ENCODE results near the gene PYM1.
"Not testable (repeated sequence)": the region's sequence is repeated elsewhere in the genome, so short reads cannot be mapped to it uniquely, and the experiment has no call there.

PYM1 gene

DNA sequence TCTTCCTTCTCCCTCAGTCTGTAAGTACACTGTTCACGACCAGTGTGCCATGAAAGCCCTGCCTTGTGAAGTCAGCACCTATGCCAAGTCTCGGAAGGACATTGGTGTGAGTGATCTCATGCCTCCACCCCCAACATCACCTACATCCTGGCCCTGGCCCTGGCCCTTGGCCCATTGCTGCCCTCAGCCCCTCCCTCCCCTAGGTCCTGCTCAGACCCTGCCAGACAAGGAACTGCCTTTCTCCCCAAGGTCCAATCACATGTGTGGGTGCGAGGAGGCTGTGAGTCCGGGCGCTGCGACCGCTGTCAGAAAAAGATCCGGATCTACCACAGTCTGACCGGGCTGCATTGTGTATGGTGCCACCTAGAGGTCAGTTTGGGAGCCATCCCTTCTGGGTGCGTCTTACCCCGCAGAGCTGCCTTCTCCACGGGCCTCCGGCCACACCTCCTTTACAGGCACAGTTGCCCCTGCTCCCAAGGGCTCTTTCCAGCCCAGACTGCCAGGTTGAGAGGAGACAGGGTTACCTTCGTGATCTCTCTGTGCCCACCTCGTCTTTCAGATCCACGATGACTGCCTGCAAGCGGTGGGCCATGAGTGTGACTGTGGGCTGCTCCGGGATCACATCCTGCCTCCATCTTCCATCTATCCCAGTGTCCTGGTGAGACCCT, 12.5 kb upstream of the PYM1 start:
- DNase-seq (ENCODE audit: low read depth in 2 of 2): peak; percentile 65 to 74

DNA sequence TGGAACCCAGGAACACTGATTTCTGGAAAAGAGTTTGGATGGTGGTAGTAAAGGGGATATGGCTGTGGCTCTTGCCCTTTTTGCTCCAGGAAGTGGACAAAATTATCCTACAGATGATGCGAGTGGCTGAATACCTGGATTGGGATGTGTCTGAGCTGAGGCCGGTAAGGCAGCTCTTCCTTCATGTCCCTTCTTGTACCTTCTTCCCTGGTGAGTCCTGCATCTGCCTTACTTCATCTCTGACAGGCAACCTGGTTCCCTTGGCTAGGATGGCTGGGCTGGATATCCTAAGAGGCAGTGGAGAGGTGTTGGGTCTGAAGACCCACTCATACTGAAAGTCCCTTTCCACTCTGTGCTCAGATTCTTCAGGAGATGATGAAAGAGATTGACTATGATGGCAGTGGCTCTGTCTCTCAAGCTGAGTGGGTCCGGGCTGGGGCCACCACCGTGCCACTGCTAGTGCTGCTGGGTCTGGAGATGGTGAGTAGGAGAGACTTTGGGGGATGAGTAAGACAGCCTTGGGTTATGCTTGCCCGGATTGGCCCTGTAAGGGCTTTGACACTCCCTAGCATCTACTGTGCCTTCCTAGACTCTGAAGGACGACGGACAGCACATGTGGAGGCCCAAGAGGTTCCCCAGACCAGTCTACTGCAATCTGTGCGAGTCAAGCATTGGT, 11.3 kb upstream of the PYM1 start:
- no peak for DNase-seq (ENCODE audit: low read depth in 2 of 2)

DNA sequence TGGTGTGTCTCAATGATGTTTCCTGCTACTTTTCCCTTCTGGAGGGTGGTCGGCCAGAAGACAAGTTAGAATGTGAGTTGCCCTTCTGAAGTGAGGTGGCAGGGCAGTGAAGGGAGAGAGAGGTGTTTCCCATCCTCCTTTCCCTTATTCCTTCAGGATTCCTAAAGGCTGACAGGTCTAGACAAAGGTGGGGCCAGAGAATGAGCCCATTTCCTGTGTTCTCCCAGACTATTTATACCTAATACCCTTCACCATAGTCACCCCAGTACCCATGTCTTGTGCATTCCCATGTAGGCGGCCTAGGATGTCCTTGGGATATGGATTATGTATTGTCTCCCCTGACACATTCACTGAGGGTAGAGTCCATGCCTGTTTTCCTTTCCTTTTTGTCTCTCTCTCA, 10.3 kb upstream of the PYM1 start:
- DNase-seq (ENCODE audit: low read depth in 2 of 2): no peak

GRCh38 chr12:55935738-55936151, 8.1 kb upstream of the PYM1 start:
- DNase-seq (ENCODE audit: low read depth in 2 of 2): no peak

DNA sequence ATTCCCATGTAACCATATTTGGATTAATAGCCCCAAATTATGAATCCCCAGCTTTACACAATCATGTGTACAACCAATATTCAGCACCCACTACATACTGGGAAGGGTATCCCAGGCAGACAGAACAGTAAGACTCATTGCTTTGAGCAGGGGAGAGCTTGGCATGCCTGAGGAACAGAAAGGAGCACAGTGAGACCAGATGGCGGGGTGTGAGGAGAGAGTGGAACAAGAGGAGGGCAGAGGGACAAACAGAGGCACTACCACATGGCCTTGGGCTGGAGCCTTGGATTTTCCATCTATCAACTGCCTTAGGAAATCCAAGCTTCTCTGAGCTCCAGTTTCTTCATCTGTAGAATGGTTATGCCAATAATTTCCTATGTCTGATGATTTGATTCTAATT, 7.1 kb upstream of the PYM1 start:
- DNase-seq (ENCODE audit: low read depth in 2 of 2): no peak

- no peak for DNase-seq (ENCODE audit: low read depth in 2 of 2)
Measured at GRCh38 chr12:55933799-55934742, 6.4 kb upstream of the PYM1 start.

- no peak for DNase-seq (ENCODE audit: low read depth in 2 of 2)
Measured at GRCh38 chr12:55933169-55933798, 5.6 kb upstream of the PYM1 start.

- DNase-seq (ENCODE audit: low read depth in 2 of 2): no peak
Measured at GRCh38 chr12:55932551-55932910, 4.8 kb upstream of the PYM1 start.

GRCh38 chr12:55931780-55932550, 4.3 kb upstream of the PYM1 start:
- DNase-seq (ENCODE audit: low read depth in 2 of 2): no peak

DNA sequence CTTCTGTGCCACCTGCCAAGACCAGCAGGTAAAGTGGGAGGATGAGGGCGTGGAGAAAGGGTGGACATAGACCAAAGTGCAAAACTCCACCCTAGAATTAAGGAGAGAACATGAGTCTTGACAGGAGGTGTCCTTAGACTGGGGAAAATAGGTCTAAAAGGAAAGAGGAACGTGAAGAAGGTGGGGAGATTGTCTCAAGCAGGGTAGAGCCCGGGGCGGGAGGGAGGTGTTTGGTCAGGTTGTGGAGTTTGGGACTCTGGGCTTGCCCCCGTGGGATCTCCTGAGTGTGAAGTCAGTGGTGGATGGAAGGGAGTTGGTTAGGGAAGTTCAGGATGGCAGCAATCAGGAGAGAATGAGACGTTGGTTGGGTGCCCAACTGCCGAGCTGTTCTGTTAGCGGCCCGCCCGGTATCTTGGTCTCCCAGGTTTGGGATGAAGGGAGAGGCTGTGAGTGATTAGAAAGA, 3.7 kb upstream of the PYM1 start:
- no peak for DNase-seq (ENCODE audit: low read depth in 2 of 2)

DNA sequence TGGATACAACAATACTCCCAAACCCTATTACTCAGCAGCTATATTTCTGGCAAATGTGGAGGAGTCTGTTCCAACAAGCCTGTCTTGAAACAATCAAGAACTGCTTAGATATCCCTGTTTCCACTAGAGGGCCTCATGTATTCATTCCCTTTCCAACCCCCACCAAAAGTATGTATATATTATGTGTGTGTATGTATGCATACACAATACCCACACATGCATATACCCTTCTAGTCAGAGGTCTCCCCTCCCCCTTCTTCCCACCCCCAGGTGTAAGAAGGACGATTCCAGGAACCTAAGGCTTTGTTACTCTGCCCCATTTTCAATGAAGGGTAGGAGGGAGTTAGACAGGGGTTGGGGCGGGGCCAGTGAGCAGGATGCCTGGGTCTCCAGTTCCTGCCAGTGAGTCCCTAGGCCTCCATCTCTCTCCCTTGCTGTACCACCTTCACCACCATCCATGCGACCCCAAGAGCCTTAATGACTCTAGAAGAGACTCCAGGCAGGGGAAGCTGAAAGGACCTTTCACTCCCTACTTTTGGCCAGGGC, 3.1 kb upstream of the PYM1 start, which contains the start of gene DGKA:
Gene DGKA (plus strand): TSS at position 392 of the 546 bp plus-strand sequence. CDS start 5,342 bp downstream, outside the sequence.
- DNase-seq (ENCODE audit: low read depth in 2 of 2): peak; percentile 60 to 69

DNA sequence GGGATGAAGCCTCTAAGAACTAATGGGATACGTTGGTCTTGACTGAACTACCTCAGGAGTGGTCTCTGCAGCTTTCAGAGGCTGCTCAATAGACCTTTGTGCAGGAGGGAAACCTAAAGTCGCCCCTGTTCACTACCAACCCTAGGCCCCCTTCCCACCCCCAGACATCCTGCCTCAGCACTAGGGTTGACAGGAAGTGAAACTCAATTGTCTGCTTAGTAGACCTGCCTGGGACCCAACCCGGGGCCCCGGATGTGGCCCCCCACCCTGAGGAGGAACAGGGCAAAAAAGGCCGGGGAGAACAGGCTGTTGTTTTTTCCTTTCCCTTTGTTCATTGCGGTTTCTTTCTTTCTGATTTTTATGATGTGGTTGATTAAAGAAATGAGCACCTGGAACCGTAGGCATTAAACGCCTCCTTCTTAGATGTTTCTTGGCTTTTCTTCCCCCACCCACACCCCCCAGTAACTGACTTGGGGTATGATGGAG, 1.7 kb upstream of the PYM1 start:
- peak; percentile 69 to 73 for DNase-seq (ENCODE audit: low read depth in 2 of 2)

DNA sequence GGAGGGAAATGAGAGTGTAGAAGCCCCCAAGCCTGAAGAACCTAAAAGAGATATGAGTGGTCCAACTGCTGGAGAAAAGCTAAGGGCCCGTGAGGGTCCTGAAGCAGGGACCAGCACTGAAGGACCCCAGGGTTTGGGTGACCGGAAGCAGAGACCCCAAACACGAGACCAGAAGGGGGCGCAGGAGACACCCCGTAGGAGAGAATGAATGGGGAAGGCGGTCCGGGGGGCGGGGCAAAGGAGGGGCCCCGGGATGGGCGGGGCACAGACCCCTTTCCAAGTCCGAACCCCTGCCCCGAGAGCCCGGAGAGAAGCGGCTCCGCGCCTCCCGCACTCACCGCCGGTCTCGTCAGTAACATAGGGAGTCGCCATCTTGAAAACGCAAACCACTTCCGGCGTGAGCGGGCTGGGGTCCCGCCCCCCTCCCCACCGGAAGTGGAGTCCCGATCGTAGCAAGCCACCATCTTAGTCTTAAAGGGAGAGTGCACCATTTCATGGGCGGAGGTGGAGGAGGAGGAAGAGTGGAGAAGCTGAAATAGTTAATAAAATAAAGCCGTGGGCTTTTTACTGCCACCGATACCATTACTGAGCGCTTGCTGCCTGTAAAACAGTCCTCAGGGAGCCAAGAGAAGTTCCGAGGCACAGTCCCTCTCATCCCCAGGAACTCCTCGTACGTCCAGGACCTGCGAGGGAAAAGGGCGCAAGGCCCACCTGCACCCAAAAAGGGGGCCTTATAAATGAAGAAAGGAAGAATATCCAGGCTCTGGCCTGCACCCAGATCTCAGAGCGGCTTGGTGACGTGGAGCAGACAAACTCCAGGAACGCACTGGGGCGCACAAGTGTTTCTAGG, 731 bp downstream of the PYM1 start:
- DNase-seq (ENCODE audit: low read depth in 2 of 2): peak; percentile 78 to 83

GRCh38 chr12:55925870-55926737, 1.6 kb downstream of the PYM1 start:
- DNase-seq (ENCODE audit: low read depth in 2 of 2): no peak

DNA sequence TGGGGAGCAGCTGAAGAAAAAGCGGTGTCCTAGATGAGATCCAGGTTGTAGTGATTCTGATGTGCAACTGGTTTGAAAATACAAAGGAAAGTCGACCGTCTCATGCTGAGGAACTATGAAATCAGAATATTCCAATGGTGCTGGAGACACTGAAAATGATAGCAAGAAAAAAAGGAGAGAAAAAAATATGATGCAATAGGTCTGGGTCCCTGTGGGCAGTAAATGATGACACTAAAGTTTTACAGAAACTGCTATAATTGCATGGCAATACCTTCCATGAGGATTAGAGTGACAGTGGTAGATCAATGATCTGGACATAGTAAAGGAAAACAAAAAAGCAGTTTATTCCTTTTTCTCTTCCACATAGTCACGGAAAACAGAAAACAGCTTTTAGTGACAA, 2.3 kb downstream of the PYM1 start:
- DNase-seq (ENCODE audit: low read depth in 2 of 2): no peak

DNA sequence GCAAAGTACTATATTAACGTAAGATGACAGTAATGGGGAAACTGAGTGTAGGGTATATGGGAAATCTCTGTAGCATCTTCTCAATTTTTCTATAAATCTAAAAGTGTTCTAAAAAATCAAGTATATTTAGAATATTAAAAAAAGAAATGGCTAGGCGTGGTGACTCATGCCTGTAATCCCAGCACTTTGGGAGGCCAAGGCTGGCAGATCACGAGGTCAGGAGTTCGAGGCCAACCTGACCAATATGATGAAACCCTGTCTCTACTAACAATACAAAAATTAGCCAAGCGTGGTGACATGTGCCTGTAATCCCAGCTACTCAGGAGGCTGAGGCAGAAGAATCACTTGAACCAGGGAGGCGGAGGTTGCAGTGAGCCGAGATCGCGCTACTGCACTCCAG, 4.0 kb downstream of the PYM1 start:
- not testable (repeated sequence) for DNase-seq (ENCODE audit: low read depth in 2 of 2)

- no peak for DNase-seq (ENCODE audit: low read depth in 2 of 2)
Measured at GRCh38 chr12:55922126-55922525, 5.6 kb downstream of the PYM1 start.

- DNase-seq (ENCODE audit: low read depth in 2 of 2): not testable (repeated sequence)
Measured at GRCh38 chr12:55919032-55919431, 8.7 kb downstream of the PYM1 start.

- no peak for DNase-seq (ENCODE audit: low read depth in 2 of 2)
Measured at GRCh38 chr12:55915482-55915859, 12.2 kb downstream of the PYM1 start.
